K562 (cell line): ENCODE data around the gene SDC3. TPM values are rescaled to one million over a fixed set of nuclear protein-coding genes. Genes with fewer than 3 reads are reported as not detected.
A peak's percentile ranks its signal among the peaks of the same experiment; 100 is the strongest.

Experiments used
- CBX1 ChIP-seq: sonication (generic); IDR thresholded peaks from 2 replicates; pipeline ENCODE4 v1.6.1; 2016; ENCODE audit warnings: antibody characterized with exemption, low read depth, mild to moderate bottlenecking
- CTCF ChIP-seq, 3 experiments: IDR thresholded peaks in 2 of 3; conservative IDR thresholded peaks in 1 of 3; 2 replicates each; pipeline ENCODE4 v1.5.1; 2011 to 2012; ENCODE audit warnings: low read length in 3 of 3, mild to moderate bottlenecking in 3 of 3, control low read depth in 2 of 3, improper control_type of control experiment in 1 of 3, inconsistent platforms in 1 of 3, low read depth in 1 of 3, mixed read lengths in 1 of 3, moderate library complexity in 1 of 3; ENCODE audit not compliant: insufficient read depth in 2 of 3
- DACH1 ChIP-seq: fragments of 450-650 bp; IDR thresholded peaks from 2 replicates; pipeline ENCODE4 v1.6.1; 2018; ENCODE audit not compliant: partially characterized antibody
- LEF1 ChIP-seq: fragments of 450-650 bp; IDR thresholded peaks from 2 replicates; pipeline ENCODE4 v1.6.1; 2016; ENCODE audit warnings: mild to moderate bottlenecking
- MTF1 ChIP-seq: fragments of 250-450 bp; sonication (Bioruptor Pico); IDR thresholded peaks from 2 replicates; pipeline ENCODE4 v1.9.0; 2021; ENCODE audit warnings: moderate library complexity, mild to moderate bottlenecking, inconsistent platforms, borderline replicate concordance
- NCOA1 ChIP-seq: fragments of 450-650 bp; IDR thresholded peaks from 2 replicates; pipeline ENCODE4 v1.6.1; 2016; ENCODE audit warnings: low read depth
- RBM17 ChIP-seq: fragments of 200-400 bp; formaldehyde crosslinking; IDR thresholded peaks from 2 replicates; pipeline ENCODE4 v1.6.1; 2017; ENCODE audit warnings: low read depth, mild to moderate bottlenecking, low read length, borderline replicate concordance
- TAL1 ChIP-seq: fragments of 450-650 bp; IDR thresholded peaks from 2 replicates; pipeline ENCODE4 v1.6.1; 2016; ENCODE audit warnings: mild to moderate bottlenecking
- TRIM24 ChIP-seq, 2 experiments: fragments of 450-650 bp; IDR thresholded peaks; 2 replicates each; pipeline ENCODE4 v1.6.1; 2016
- ZBTB11 ChIP-seq, 3 experiments: fragments of 200-800 bp in 1 of 3; fragments of 250-450 bp in 1 of 3; fragments of 450-650 bp in 1 of 3; sonication (Bioruptor Pico) in 1 of 3; sonication (Bioruptor generic) in 1 of 3; formaldehyde crosslinking in 1 of 3; IDR thresholded peaks; 2 replicates each; pipeline versions ENCODE4 v1.6.1 to v1.8.0; 2016 to 2022; ENCODE audit warnings: mild to moderate bottlenecking in 2 of 3, missing genetic modification characterization in 2 of 3, missing compliant biosample characterization in 1 of 3, moderate library complexity in 1 of 3
- ZNF197 ChIP-seq: fragments of 200-800 bp; sonication (Bioruptor generic); IDR thresholded peaks from 2 replicates; pipeline ENCODE4 v1.6.1; 2016; ENCODE audit warnings: low read depth, missing genetic modification characterization, missing compliant biosample characterization
- ZNF407 ChIP-seq: fragments of 450-650 bp; IDR thresholded peaks from 2 replicates; pipeline ENCODE4 v1.6.1; 2016; ENCODE audit warnings: low read depth
- ZNF644 ChIP-seq: fragments of 200-800 bp; sonication (Bioruptor generic); IDR thresholded peaks from 2 replicates; pipeline ENCODE4 v1.6.1; 2016; ENCODE audit warnings: low read depth, missing genetic modification characterization, missing compliant biosample characterization
- polyA plus RNA-seq, 8 experiments: library from polyadenylated mRNA; depleted of rRNA in 4 of 8; stranded (reverse) in 5 of 8; unstranded in 3 of 8; fragments of >200 nt; fragmentation: Nextera tagmentation in 2 of 8; fragmentation: Illumina TruSeq in 1 of 8; extraction: Ambion mirVana in 2 of 8; extraction: Trizol in 1 of 8; gene quantifications; 2 replicates each; pipeline versions ENCODE4 v1.2.1 to v1.2.3, GENCODE V29; 2011 to 2014; ENCODE audit warnings: inconsistent platforms in 1 of 8, missing spikeins in 1 of 8
- total RNA-seq, 7 experiments: library from RNA; depleted of rRNA in 6 of 7; stranded (reverse); fragments of >200 nt in 6 of 7; fragmentation: Illumina TruSeq in 2 of 7; extraction: Trizol in 2 of 7; gene quantifications; 2 replicates each; pipeline versions ENCODE4 v1.2.1 to v1.2.3, GENCODE V29; 2011 to 2021; ENCODE audit warnings: low replicate concordance in 1 of 7

The SDC3 gene
- total and polyA plus RNA-seq, 9 of the 15 experiments (the other 6 are each of a cell fraction or from before 2014, with no cell fraction given) = 0.38 to 44.1 (median 12.1) TPM

GRCh38 chr1:30919025-30919881 lies 10.7 kb upstream of the SDC3 start (continued):
- TF ChIP-seq ZBTB11 (CRISPR knock-in tag; IDR thresholded peaks at IDR 0.05) (peak in 1 of 3 experiments; percentile 58; a peak in 1 of 6 replicates), LEF1 (peak; percentile 95), DACH1 (peak; percentile 84), RBM17 (no peak), ZNF407 (no peak), ZNF644 (tag) (peak; percentile 64; the same call in 1 of the 2 replicates), ZNF197 (CRISPR knock-in tag) (peak; percentile 49; the same call in 1 of the 2 replicates), CTCF (IDR thresholded peaks at IDR 0.05 in 2 of 3, conservative IDR thresholded peaks at IDR 0.05 in 1 of 3; ENCODE audit: insufficient read depth in 2 of 3, low read depth in 1 of 3, low read length in 3 of 3) (peak; percentile 35 to 45 (median 37); a peak in 3 of 6 replicates), NCOA1 (peak; percentile 74; the same call in 1 of the 2 replicates), MTF1 (CRISPR knock-in tag) (no peak), TRIM24 (IDR thresholded peaks at IDR 0.05) (peak; percentile 69 to 77), TAL1 (peak; percentile 64), CBX1 (no peak)
